Activated B cell treated with CpG ODN at 0.5 μM for 24 hours (primary cell): ENCODE results near the gene BFSP1. TPM values are rescaled to one million over a fixed set of nuclear protein-coding genes. Genes with fewer than 3 reads are reported as not detected.

Experiments used
- ATAC-seq: fragments of 200-7000 bp; cut with Tn5 transposase; one replicate; pipeline ENCODE4 v1.10.0; 2021; ENCODE audit warnings: low read depth, mild to moderate bottlenecking, moderate library complexity
- CTCF ChIA-PET: fragments of 350-600 bp; sonication (Branson Sonifier 250); formaldehyde crosslinking; loops from one replicate; lab custom pipeline; 2021; ENCODE audit warnings: antibody characterized with exemption; lab: Charles Lee
- POLR2A ChIA-PET: fragments of 350-600 bp; sonication (Branson Sonifier 250); formaldehyde crosslinking; loops from one replicate; lab custom pipeline; 2021; ENCODE audit warnings: antibody characterized with exemption; lab: Charles Lee
- DNase-seq: peaks from one replicate; pipeline ENCODE4 v3.0.0; 2022
- H3K27ac Mint-ChIP-seq: one replicate; pipeline ENCODE4 v1.8.0; 2020; ENCODE audit warnings: mixed read lengths
- H3K27me3 Mint-ChIP-seq: one replicate; pipeline ENCODE4 v1.8.0; 2021; ENCODE audit warnings: mixed read lengths
- H3K36me3 Mint-ChIP-seq: one replicate; pipeline ENCODE4 v1.8.0; 2021; ENCODE audit warnings: low read depth, mixed read lengths
- H3K4me1 Mint-ChIP-seq: one replicate; pipeline ENCODE4 v1.8.0; 2021; ENCODE audit warnings: mixed read lengths
- H3K4me3 Mint-ChIP-seq: one replicate; pipeline ENCODE4 v1.8.0; 2020; ENCODE audit warnings: mild to moderate bottlenecking, mixed read lengths
- H3K9me3 Mint-ChIP-seq: one replicate; pipeline ENCODE4 v1.8.0; 2020; ENCODE audit warnings: mixed read lengths
- CTCF ChIP-seq: fragments of 200-600 bp; IDR thresholded peaks from one replicate; pipeline ENCODE4 v1.8.0; 2022; ENCODE audit warnings: antibody characterized with exemption, mild to moderate bottlenecking
- intact Hi-C: fragments of 100-400 bp; cut with micrococcal nuclease; formaldehyde crosslinking; loops from one replicate; pipeline ENCODE4 v1.15.1; 2024
- total RNA-seq: library from RNA; stranded (reverse); gene quantifications from 2 replicates; pipeline ENCODE4 v1.2.3, GENCODE V29; 2022

BFSP1 gene
- total RNA-seq, 1 donor from 2014 or later, result not detected

GRCh38 chr20:17543531-17544131, 12.5 kb upstream of the BFSP1 start:
- ChIA-PET POLR2A (no interaction called here), CTCF (interaction anchor here (1.0 to 1.7 kb wide), 2 partner anchors 11 to 353 kb away, joined by 3 to 4 read pairs; no protein-coding TSS in a partner anchor)
- ATAC-seq (no peak), DNase-seq (no peak)
- no peak overlapping the region for H3K4me3 Mint-ChIP-seq
- no peak for TF ChIP-seq CTCF
- intact Hi-C loops, result no loop called here
- H3K27ac Mint-ChIP-seq, result no peak overlapping the region
- no peaks in the 10 kb centered on the region for H3K36me3 Mint-ChIP-seq
- H3K9me3 Mint-ChIP-seq, result no peaks in the 10 kb centered on the region
- peaks cover 27% of the 10 kb centered on the region for H3K27me3 Mint-ChIP-seq
- H3K4me1 Mint-ChIP-seq, result peaks cover 2% of the 10 kb centered on the region

- no peak overlapping the region for H3K4me3 Mint-ChIP-seq
- H3K9me3 Mint-ChIP-seq, result no peaks in the 10 kb centered on the region
- ChIA-PET POLR2A (no interaction called here), CTCF (interaction anchor here (1.0 to 1.3 kb wide), 2 partner anchors 354 to 396 kb away, joined by 3 read pairs; no protein-coding TSS in a partner anchor)
- no peak overlapping the region for H3K27ac Mint-ChIP-seq
- no peak for DNase-seq
- ATAC-seq, result no peak
- H3K4me1 Mint-ChIP-seq, result peaks cover 5% of the 10 kb centered on the region
- TF ChIP-seq CTCF, result no peak
- intact Hi-C loops, result no loop called here
- H3K27me3 Mint-ChIP-seq, result peaks cover 30% of the 10 kb centered on the region
- no peaks in the 10 kb centered on the region for H3K36me3 Mint-ChIP-seq
These were observed 11.8 kb upstream of the BFSP1 start for GRCh38 chr20:17542993-17543412.

- TF ChIP-seq CTCF, result no peak
- H3K36me3 Mint-ChIP-seq, result no peaks in the 10 kb centered on the region
- intact Hi-C loops, result no loop called here
- ATAC-seq, result no peak
- DNase-seq, result no peak
- H3K27ac Mint-ChIP-seq, result no peak overlapping the region
- CTCF ChIA-PET, result interaction anchor here (1.3 kb wide), 1 partner anchor 396 kb away, joined by 3 read pairs; no protein-coding TSS in a partner anchor
- no peaks in the 10 kb centered on the region for H3K9me3 Mint-ChIP-seq
- POLR2A ChIA-PET, result no interaction called here
- peaks cover 5% of the 10 kb centered on the region for H3K4me1 Mint-ChIP-seq
- H3K4me3 Mint-ChIP-seq, result no peak overlapping the region
- peaks cover 33% of the 10 kb centered on the region for H3K27me3 Mint-ChIP-seq
These were observed 11.3 kb upstream of the BFSP1 start for GRCh38 chr20:17542481-17542880.

- H3K36me3 Mint-ChIP-seq, result no peaks in the 10 kb centered on the region
- peaks cover 5% of the 10 kb centered on the region for H3K4me1 Mint-ChIP-seq
- H3K27ac Mint-ChIP-seq, result no peak overlapping the region
- ChIA-PET CTCF (interaction anchor here (1.3 kb wide), 1 partner anchor 397 kb away, joined by 3 read pairs; no protein-coding TSS in a partner anchor), POLR2A (no interaction called here)
- intact Hi-C loops, result no loop called here
- H3K4me3 Mint-ChIP-seq, result no peak overlapping the region
- ATAC-seq (no peak), DNase-seq (no peak)
- peaks cover 36% of the 10 kb centered on the region for H3K27me3 Mint-ChIP-seq
- TF ChIP-seq CTCF, result no peak
- H3K9me3 Mint-ChIP-seq, result no peaks in the 10 kb centered on the region
These were observed 10.8 kb upstream of the BFSP1 start for GRCh38 chr20:17541996-17542395.

- CTCF ChIA-PET, result no interaction called here
- Mint-ChIP-seq H3K27ac (no peak overlapping the region), H3K36me3 (no peaks in the 10 kb centered on the region), H3K27me3 (peaks cover 40% of the 10 kb centered on the region), H3K4me3 (no peak overlapping the region), H3K9me3 (no peaks in the 10 kb centered on the region), H3K4me1 (peaks cover 5% of the 10 kb centered on the region)
- no peak for TF ChIP-seq CTCF
- ATAC-seq (no peak), DNase-seq (no peak)
- intact Hi-C loops, result no loop called here
- POLR2A ChIA-PET, result no interaction called here
These were observed 10.4 kb upstream of the BFSP1 start for GRCh38 chr20:17541596-17541995.
